ENCODE data around the gene SPTLC2. TPM values are rescaled to one million over a fixed set of nuclear protein-coding genes. Genes with fewer than 3 reads are reported as not detected.

Gene SPTLC2
- total and polyA plus RNA-seq, 2 of the 8 experiments (the other 6 are each of a cell fraction or from before 2014, with no cell fraction given): 8.9 to 35.1 TPM

GRCh38 chr14:77541905-77542304 lies 74.5 kb downstream of the SPTLC2 start:
- POLR2A ChIA-PET (ENCODE audit: partially characterized antibody): interaction anchor here (0.5 to 1.9 kb wide), 2 partner anchors 9 to 63 kb away, joined by 3 to 5 read pairs; no protein-coding TSS in a partner anchor
- no peak overlapping the region for H4K5ac ChIP-seq (ENCODE audit: insufficient read length, low read depth, low read length)
- no peak for FAIRE-seq

More at GRCh38 chr14:77541905-77542304, 74.5 kb downstream of the SPTLC2 start:
- no peak overlapping the region for H3K27ac ChIP-seq (ENCODE audit: low read depth, low read length)
- H3K36me3 ChIP-seq (ENCODE audit: control insufficient read depth in 2 of 4, insufficient read depth in 4 of 4, low read length in 3 of 4): peaks cover 0 to 4% (median 0%) of the 10 kb centered on the region in 4 experiments; a peak in 3 of 8 replicates
- no peaks in the 10 kb centered on the region; the same call in 1 of the 2 replicates for H3K23me2 ChIP-seq (ENCODE audit: low read depth, low read length)
- H3K79me1 ChIP-seq (ENCODE audit: low read depth, low read length): no peaks in the 10 kb centered on the region
- DNase-seq (ENCODE audit: low read depth in 1 of 2, low spot score in 2 of 2): no peak
- H3K23ac ChIP-seq (ENCODE audit: insufficient read length): no peak overlapping the region
- H2BK5ac ChIP-seq (ENCODE audit: low read depth, low read length): no peak overlapping the region
- no peaks in the 10 kb centered on the region for H3K9me3 ChIP-seq (ENCODE audit: insufficient read depth in 2 of 2, low read depth in 1 of 2, low read length in 1 of 2)
- H2BK120ac ChIP-seq (replicated peaks; ENCODE audit: low read depth, low read length): no peak overlapping the region
- H3K56ac ChIP-seq (replicated peaks; ENCODE audit: insufficient read length, low read depth, low read length): no peak overlapping the region
- no peak overlapping the region for H2BK15ac ChIP-seq (ENCODE audit: low read length)
- WGBS, 2 experiments (ENCODE audit: extremely low coverage in 1 of 2, insufficient coverage in 1 of 2, insufficient read length in 1 of 2, insufficient replicate concordance in 2 of 2, low coverage in 1 of 2, low lambda C conversion rate in 2 of 2, missing lambda C conversion rate in 1 of 2): 94% methylated on average over 3 of the region's 4 CpGs; no CpG with 5 or more reads in 1 of the 2 experiments
- no peak overlapping the region for H3K4me3 ChIP-seq (ENCODE audit: extremely low read depth in 1 of 4, insufficient read depth in 2 of 4, low read depth in 3 of 4, low read length in 4 of 4)
- TF ChIP-seq CBX5 (IDR thresholded peaks at IDR 0.05; ENCODE audit: low read depth, low read length) (no peak), KDM1A (IDR thresholded peaks at IDR 0.05; ENCODE audit: borderline replicate concordance, low read length) (no peak), SRF (IDR thresholded peaks at IDR 0.05; ENCODE audit: low read depth, low read length) (no peak), RNF2 (IDR thresholded peaks at IDR 0.05; ENCODE audit: borderline replicate concordance, low read depth, low read length, missing control alignments, poor library complexity, severe bottlenecking) (no peak), CTBP2 (IDR thresholded peaks at IDR 0.05; ENCODE audit: borderline replicate concordance, insufficient read depth, insufficient read length, low read length) (no peak), BACH1 (IDR thresholded peaks at IDR 0.05; ENCODE audit: low read length) (no peak), GTF2F1 (IDR thresholded peaks at IDR 0.05; ENCODE audit: borderline replicate concordance, low read depth, low read length) (no peak)
- H3K79me2 ChIP-seq (ENCODE audit: control insufficient read depth in 1 of 2, insufficient read depth in 2 of 2, low read length in 2 of 2): no peaks in the 10 kb centered on the region
- H2BK20ac ChIP-seq (ENCODE audit: low read length): no peak overlapping the region
- H3K9ac ChIP-seq (replicated peaks in 1 of 4; ENCODE audit: extremely low read depth in 1 of 4, low read depth in 3 of 4, low read length in 3 of 4): no peak overlapping the region
- no peak overlapping the region for H3K4ac ChIP-seq (replicated peaks; ENCODE audit: insufficient read length, low read depth, low read length)
- no peak overlapping the region for H4K8ac ChIP-seq (ENCODE audit: extremely low read depth, insufficient read depth, low read length)
- no peaks in the 10 kb centered on the region for H4K20me1 ChIP-seq (replicated peaks in 1 of 2; ENCODE audit: control insufficient read depth in 1 of 2, insufficient read depth in 2 of 2, low read length in 2 of 2)
- H3K4me1 ChIP-seq (replicated peaks in 1 of 4; ENCODE audit: control insufficient read depth in 3 of 4, insufficient read depth in 4 of 4, low read length in 3 of 4): no peaks in the 10 kb centered on the region
- no peak overlapping the region for H3K18ac ChIP-seq (ENCODE audit: extremely low read depth, low read length)
- H2AK5ac ChIP-seq (ENCODE audit: low read depth, low read length): no peak overlapping the region
- no peak overlapping the region for H2BK12ac ChIP-seq (ENCODE audit: low read depth, low read length)
- CTCF ChIA-PET (ENCODE audit: partially characterized antibody): interaction anchor here (0.9 to 1.9 kb wide), 2 partner anchors 9 to 16 kb away, joined by 3 to 8 read pairs; no protein-coding TSS in a partner anchor
- no peak overlapping the region for H3K4me2 ChIP-seq (ENCODE audit: insufficient read depth in 1 of 2, low read depth in 2 of 2, low read length in 2 of 2)
- H3K27me3 ChIP-seq (replicated peaks in 1 of 4; ENCODE audit: control insufficient read depth in 3 of 4, extremely low read depth in 1 of 4, insufficient read depth in 3 of 4, low read length in 3 of 4): no peaks in the 10 kb centered on the region
- no peak overlapping the region for H2AFZ ChIP-seq (ENCODE audit: low read length)
- no peak overlapping the region for H4K91ac ChIP-seq (replicated peaks; ENCODE audit: insufficient read length, low read length)
- H3K14ac ChIP-seq (ENCODE audit: insufficient read length): no peak overlapping the region
